Stomach (tissue), 4 donors: ENCODE measurements around the gene ADPRHL1.

Source experiments
- CTCF ChIP-seq, 7 experiments: fragments of 450-650 bp in 4 of 7; fragments of 200-600 bp in 3 of 7; sonication (generic) in 3 of 7; IDR thresholded peaks; one replicate each; pipeline ENCODE4 v1.5.1; 2016 to 2019; ENCODE audit warnings: antibody characterized with exemption in 7 of 7, control low read depth in 2 of 7, mild to moderate bottlenecking in 1 of 7
- EP300 ChIP-seq: sonication (generic); formaldehyde crosslinking; IDR thresholded peaks from one replicate; pipeline ENCODE4 v1.6.1; 2017; ENCODE audit warnings: antibody characterized with exemption
- POLR2A ChIP-seq, 4 donors: fragments of 450-650 bp; IDR thresholded peaks; one replicate each; pipeline ENCODE4 v1.6.1; 2016; ENCODE audit warnings: antibody characterized with exemption in 4 of 4, control low read depth in 2 of 4, mild to moderate bottlenecking in 1 of 4, moderate library complexity in 1 of 4
- POLR2AphosphoS5 ChIP-seq, 3 donors: sonication (generic); formaldehyde crosslinking; IDR thresholded peaks; one replicate each; pipeline ENCODE4 v1.6.1; 2016; ENCODE audit warnings: antibody characterized with exemption in 3 of 3

DNA sequence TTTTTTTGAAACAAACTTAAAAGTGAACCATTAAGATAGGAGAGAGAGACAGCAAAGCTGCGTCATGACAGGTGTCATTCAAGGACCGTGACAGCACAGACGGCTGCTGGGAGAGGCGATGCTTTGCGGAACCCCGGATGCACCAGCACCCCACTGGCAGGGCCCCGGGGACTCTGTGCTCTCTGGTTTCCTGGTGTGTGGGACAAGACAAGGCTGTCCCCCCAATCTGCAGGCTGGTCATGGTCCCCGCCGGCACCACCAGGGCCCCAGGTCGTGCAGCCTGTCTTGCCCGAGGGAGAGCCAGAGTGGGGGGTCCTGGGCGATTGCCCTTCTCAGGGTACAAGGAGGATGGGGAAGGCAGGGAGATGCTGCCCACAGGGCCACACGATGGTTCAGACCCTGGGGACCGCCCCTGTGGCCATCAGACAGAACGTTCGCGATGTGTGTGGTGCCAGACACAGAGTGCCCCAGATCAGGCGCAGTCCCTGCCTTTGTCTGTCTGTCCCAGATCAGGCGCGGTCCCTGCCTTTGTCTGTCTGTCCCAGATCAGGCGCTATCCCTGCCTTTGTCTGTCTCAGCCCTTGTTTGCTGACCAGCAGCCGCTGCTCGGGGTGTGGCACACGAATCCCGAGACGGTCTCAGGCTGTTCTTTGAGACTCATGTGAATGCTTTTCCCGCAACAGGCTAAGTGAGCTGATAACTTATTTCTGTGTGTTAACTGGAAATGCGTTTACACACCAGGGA is 36.1 kb downstream of the ADPRHL1 start:
- no peak for TF ChIP-seq POLR2A (IDR thresholded peaks at IDR 0.05)
- TF ChIP-seq CTCF (IDR thresholded peaks at IDR 0.05), result no peak
- no peak for TF ChIP-seq POLR2AphosphoS5 (IDR thresholded peaks at IDR 0.05)
- TF ChIP-seq EP300, result no peak
